ENCODE measurements around the gene HPS5.

- TF ChIP-seq POLR2A (IDR thresholded peaks at IDR 0.05): no peak
- no peak for TF ChIP-seq CTCF (IDR thresholded peaks at IDR 0.05)
Measured at GRCh38 chr11:18358646-18359045, 36.7 kb upstream of the HPS5 start.
